ENCODE results near the gene GALNT18.

The GALNT18 gene

DNA sequence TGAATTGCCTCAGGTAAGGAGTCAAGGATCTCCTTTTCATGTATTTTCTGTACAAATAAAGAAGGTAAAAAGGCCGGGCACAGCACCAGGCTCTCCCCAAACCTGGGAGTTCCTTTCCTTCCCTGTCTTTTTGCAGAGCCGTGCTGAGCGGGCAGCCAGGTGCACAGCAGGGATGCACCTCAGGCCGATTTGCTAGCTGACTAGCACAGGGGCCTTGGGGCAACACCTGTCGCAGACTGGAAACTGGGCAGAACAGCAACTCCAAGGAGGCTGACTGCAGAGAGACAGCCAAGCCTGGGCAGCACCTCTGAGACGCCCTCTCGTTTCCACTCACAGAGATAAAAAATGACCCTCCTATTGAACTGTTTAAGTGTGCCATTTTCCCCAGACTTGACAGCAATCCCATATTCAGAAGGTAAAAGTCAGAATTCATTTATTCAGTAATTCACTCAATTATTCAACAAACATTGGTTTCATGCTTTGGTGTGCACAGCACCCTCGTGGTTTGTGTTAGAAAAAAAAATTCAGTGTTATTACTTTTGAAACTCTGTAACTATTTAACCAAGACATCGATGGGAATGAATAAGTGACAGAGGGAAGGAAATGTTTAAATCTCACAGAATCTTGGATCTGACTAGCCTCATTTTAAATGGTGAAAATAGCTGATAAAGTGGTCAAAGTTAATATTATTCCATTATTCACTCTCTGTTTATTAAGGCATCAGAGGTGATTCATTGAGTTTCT, 120.9 kb downstream of the GALNT18 start:
- DNase-seq (ENCODE audit: low read depth in 2 of 2): no peak

- no peak for DNase-seq (ENCODE audit: low read depth in 2 of 2)
These were observed 122.5 kb downstream of the GALNT18 start for GRCh38 chr11:11499300-11499699.

- no peak for DNase-seq (ENCODE audit: low read depth in 2 of 2)
These were observed 123.6 kb downstream of the GALNT18 start for GRCh38 chr11:11498195-11498594.

DNA sequence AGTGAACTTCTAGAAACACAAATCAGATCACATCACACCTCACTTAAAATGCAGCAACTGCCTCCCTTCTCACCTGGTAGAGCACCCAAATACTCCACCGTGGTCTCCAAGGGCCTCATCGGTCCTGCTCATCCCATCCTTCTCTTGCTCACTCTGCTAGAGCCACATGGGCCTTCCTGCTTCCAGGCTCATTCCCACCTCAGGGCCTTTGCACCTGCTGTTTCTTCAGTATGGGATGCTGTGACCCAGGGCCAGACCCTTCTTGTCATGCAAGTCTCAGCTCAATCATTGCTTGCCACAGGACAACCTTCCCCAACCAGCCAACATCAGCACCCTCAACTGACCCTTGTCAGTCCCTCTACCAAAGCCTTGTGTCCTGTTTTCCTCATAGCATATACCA, 124.9 kb downstream of the GALNT18 start:
- no peak for DNase-seq (ENCODE audit: low read depth in 2 of 2)

- DNase-seq (ENCODE audit: low read depth in 2 of 2): no peak
These were observed 127.5 kb downstream of the GALNT18 start for GRCh38 chr11:11494348-11494747.

GRCh38 chr11:11493698-11494097, 128.1 kb downstream of the GALNT18 start:
- no peak for DNase-seq (ENCODE audit: low read depth in 2 of 2)

- DNase-seq (ENCODE audit: low read depth in 2 of 2): no peak
These were observed 130.2 kb downstream of the GALNT18 start for GRCh38 chr11:11491589-11491988.

DNA sequence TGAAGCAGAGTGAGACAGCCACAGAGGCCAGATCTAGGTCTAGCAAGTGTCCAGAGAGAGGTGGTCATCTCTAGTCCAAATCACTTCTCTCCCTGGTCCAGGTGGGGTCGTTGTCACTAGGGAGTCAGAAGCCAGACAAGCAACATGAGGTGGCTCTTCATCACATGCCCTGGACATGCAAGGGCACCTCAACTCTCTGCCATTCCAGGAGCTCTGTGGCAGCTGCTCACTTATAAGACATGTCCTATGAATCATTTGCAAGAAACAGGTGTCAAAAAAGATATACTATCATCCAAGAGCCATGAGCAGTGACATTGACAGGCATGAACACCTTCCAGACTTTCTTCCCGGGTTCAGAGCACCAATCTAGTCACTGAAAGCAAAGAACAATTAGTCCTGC, 130.8 kb downstream of the GALNT18 start:
- DNase-seq (ENCODE audit: low read depth in 2 of 2): no peak

- no peak for DNase-seq (ENCODE audit: low read depth in 2 of 2)
These were observed 135.4 kb downstream of the GALNT18 start for GRCh38 chr11:11486423-11486822.

DNA sequence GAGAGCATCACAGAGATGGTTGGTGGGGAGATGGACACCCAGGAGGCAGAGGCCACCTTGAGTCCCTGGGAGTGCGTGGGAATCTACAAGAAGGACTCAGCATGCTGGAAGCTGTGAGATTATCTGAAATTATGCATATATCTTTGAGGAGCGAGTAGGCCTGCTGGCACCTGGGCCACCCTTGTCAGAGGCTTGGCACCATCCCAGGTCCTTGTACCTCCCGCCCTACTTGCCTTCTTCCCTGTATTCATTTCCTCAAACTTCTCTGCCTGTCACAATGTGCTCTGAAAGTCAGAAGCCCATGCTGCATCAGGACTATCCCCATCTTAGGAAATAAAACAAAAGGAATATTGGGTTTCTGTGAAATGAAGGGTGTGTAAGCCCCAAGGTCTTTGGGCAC, 135.8 kb downstream of the GALNT18 start:
- no peak for DNase-seq (ENCODE audit: low read depth in 2 of 2)

GRCh38 chr11:11483627-11484026, 138.2 kb downstream of the GALNT18 start:
- no peak for DNase-seq (ENCODE audit: low read depth in 2 of 2)

GRCh38 chr11:11482730-11483129, 139.1 kb downstream of the GALNT18 start:
- DNase-seq (ENCODE audit: low read depth in 2 of 2): no peak

GRCh38 chr11:11481371-11481770, 140.4 kb downstream of the GALNT18 start:
- no peak for DNase-seq (ENCODE audit: low read depth in 2 of 2)

DNA sequence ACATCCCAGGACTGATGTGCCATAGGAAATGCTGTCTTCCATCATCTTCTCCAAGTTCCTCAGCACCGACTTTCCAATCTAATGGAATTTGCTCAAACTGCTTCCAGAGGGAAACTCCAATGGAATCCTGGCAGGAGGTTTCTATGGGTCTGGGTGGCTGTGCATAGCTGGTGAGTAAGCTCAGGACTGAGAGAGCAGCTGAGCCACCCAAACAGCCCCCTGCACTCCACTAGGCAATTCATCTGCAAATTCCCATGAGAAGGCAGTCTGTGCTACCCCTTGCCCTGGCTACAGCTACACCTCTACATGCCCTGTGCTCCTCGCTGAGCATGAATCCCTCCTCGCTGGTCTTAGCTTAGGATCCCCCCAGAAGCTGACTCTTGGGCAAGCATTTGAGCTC, 140.8 kb downstream of the GALNT18 start:
- no peak for DNase-seq (ENCODE audit: low read depth in 2 of 2)

GRCh38 chr11:11478687-11479086, 143.1 kb downstream of the GALNT18 start:
- no peak for DNase-seq (ENCODE audit: low read depth in 2 of 2)

- no peak for DNase-seq (ENCODE audit: low read depth in 2 of 2)
These were observed 143.9 kb downstream of the GALNT18 start for GRCh38 chr11:11477695-11478420.

DNA sequence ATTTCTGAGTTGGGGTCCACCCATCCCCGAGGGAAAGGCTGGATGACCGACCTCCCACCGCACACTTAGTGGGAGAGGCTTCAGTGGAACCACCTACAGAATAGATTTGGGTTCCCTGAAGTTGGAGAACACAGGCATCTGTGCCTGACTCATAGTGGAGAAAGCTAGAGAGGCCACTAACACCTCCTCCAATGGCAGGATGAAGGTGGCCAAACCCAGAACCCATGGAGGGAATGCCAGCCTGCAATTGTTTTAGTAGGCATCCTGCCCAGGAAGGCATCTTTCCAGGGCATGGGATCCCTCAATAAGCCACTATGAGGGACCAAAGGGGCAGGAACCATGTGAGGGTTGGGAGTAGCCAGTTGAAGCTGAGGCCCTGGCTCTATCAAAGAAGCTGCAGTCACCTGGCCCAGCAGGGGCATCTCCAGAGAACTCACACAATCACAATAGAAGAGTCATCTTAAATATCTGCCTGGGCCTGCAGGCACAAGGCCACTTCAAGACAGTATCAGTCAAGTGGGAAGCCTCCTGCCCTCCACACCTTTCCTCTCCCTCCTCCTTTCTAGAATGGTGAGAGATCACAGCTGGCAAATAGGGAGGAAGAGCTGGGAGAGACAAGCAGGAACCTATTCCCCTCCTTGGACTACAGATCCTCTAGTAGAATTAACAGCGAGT, 144.7 kb downstream of the GALNT18 start:
- no peak for DNase-seq (ENCODE audit: low read depth in 2 of 2)

GRCh38 chr11:11476499-11476898, 145.3 kb downstream of the GALNT18 start:
- no peak for DNase-seq (ENCODE audit: low read depth in 2 of 2)

GRCh38 chr11:11472106-11472505, 149.7 kb downstream of the GALNT18 start:
- DNase-seq (ENCODE audit: low read depth in 2 of 2): no peak

DNA sequence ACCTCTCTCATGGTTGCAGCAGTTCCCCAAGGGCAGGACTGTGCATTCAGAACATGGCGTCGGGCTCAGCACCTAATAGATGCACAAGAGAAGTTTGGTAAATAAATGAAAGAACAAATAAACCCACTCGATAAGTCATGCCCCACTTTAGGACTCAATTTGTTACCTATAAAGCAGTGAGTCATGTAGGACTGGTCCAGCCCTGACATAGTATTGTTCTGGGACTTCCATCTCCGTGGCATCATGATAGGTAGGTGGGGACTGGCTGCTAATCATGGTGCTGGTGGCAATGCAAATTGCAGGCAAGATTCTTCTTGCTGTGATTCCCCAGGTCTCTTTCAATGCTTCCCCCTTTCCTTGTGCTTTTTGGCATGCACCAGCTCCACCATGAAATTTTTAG, 150.6 kb downstream of the GALNT18 start:
- no peak for DNase-seq (ENCODE audit: low read depth in 2 of 2)

DNA sequence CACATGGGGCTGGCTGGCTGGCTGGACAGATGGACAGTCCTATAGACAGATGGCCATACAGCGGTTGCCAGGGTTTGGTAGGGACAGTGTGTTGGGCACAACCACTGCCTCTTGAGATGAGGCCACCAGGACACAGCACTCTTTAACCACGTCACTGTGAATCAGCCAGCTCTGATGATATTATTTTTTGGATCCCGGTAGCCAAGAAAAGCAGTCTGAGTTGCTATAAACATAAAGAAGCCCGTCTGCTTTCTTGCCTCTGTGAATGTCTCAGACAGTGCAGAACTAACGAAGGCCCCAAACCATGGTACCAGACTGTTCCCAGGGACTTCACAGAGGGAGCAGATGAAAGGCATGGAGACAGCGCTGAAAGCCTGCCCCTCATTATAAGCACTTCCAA, 152.9 kb downstream of the GALNT18 start:
- no peak for DNase-seq (ENCODE audit: low read depth in 2 of 2)

DNA sequence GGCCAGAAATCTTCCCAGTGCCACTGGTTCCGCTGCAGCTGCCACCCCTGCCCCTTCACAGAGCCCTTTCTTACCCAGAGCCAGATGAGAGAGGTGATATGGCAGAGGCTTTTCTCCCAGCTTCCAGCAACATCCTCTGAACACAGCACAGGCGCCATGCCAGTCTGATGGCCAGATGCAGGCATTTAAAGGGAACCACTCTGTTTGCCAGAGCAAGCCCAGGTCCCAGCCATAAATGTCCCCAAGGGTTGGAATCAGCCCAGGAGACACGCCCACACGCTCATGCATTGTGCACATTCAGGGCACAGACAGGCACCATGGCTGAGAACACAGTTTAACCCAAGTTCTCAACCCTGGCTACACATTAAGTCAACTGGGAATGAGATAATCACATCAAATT, 154.5 kb downstream of the GALNT18 start:
- no peak for DNase-seq (ENCODE audit: low read depth in 2 of 2)

DNA sequence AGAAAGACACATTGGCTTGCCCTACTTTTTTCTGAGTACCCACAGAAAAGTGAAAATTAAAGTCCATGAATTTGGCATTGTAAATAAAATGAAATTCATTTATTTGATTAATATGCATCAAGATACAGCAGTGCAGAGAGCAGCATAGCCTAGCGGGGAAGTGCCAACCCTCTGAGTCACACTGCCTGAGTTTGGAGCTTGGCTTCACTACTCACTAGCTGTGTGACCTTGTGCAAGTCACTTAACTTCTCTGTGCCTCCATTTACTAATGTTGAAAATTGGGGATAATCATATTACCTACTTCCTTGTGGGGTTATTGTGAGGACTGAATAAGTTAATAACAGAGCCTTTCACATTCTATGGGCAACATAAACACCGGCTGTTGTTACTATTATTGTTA, 157.2 kb downstream of the GALNT18 start:
- DNase-seq (ENCODE audit: low read depth in 2 of 2): no peak
